Right ventricle myocardium inferior (tissue), 1 donor: ENCODE results near the gene RAB39B. TPM values are rescaled to one million over a fixed set of nuclear protein-coding genes. Genes with fewer than 3 reads are reported as not detected.

Source experiments
- ATAC-seq: fragments of 200-7000 bp; cut with Tn5 transposase; one replicate; pipeline ENCODE4 v1.9.1; 2020; ENCODE audit warnings: mild to moderate bottlenecking, moderate library complexity
- DNase-seq: peaks from one replicate; pipeline ENCODE4 v3.0.0; 2021; ENCODE audit errors: missing footprints
- intact Hi-C: fragments of 100-400 bp; cut with DNase I; formaldehyde crosslinking; loops from one replicate; pipeline ENCODE4 v1.11.0; 2022
- total RNA-seq: library from RNA; stranded (reverse); fragmentation: NEBNext Ultra II Directional; extraction: Animal tissue kit (Norgen Biotek cat#: 25700); gene quantifications from one replicate; pipeline ENCODE4 v1.2.1, GENCODE V29; 2021
- donor health status: DM: no; HTN: yes; CAD: no; lungs with severe emphysema.

The RAB39B gene
- total RNA-seq, 1 donor from 2014 or later, result 0.22 TPM

GRCh38 chrX:155216940-155217440 is 47.3 kb downstream of the RAB39B start:
- intact Hi-C loops, result no loop called here
- ATAC-seq (no peak), DNase-seq (no peak)

GRCh38 chrX:155216179-155216939 is 47.9 kb downstream of the RAB39B start, which contains the start of gene VBP1:
Gene VBP1, plus strand, starts transcription at chrX:155216460. Its CDS starts 23 bp downstream, at chrX:155216483.
- ATAC-seq (peak; percentile 99), DNase-seq (peak; percentile 95)
- intact Hi-C loops, result no loop called here

- DNase-seq (no peak), ATAC-seq (peak; percentile 30)
- intact Hi-C loops, result no loop called here
Observed at GRCh38 chrX:155215443-155216178, 48.7 kb downstream of the RAB39B start.

GRCh38 chrX:155213731-155214130 is 50.6 kb downstream of the RAB39B start:
- ATAC-seq (no peak), DNase-seq (no peak)
- intact Hi-C loops, result no loop called here

- DNase-seq (no peak), ATAC-seq (no peak)
- intact Hi-C loops, result no loop called here
Observed at GRCh38 chrX:155211208-155211607, 53.1 kb downstream of the RAB39B start.

Other genes with a start within 250 kb of the RAB39B start
- gene F8, start 241.8 kb downstream of the RAB39B start, total RNA-seq, result 53.7 TPM
- gene FUNDC2, start 237.6 kb downstream of the RAB39B start, total RNA-seq, result 403 TPM
- 27.7 TPM for gene CMC4, start 193.4 kb downstream of the RAB39B start, total RNA-seq
- 54.5 TPM for gene MTCP1, start 193.4 kb downstream of the RAB39B start, total RNA-seq
- 16.5 TPM for gene BRCC3, start 193.0 kb downstream of the RAB39B start, total RNA-seq
- gene VBP1, start 48.0 kb downstream of the RAB39B start, total RNA-seq, result 74.8 TPM
- 17.0 TPM for gene CLIC2, start 70.1 kb upstream of the RAB39B start, total RNA-seq
- gene F8A2, start 117.6 kb upstream of the RAB39B start, total RNA-seq, result not detected
- gene F8A3, start 194.1 kb upstream of the RAB39B start, total RNA-seq, result not detected